ENCODE measurements around the gene PRKN.

- no peak for TF ChIP-seq POLR2A (IDR thresholded peaks at IDR 0.05; ENCODE audit: low read length)
- TF ChIP-seq GATA1 (IDR thresholded peaks at IDR 0.05; ENCODE audit: low read depth, low read length) = no peak
These were observed 823.9 kb downstream of the PRKN start for GRCh38 chr6:161903584-161904212.
